DOHH2 (cell line): ENCODE measurements around the gene DHX58.

Experiments
- H3F3A ChIP-seq: fragments of 200-600 bp; sonication (generic), shearing (Covaris generic); 2 replicates; pipeline ENCODE4 v1.6.0; 2016; ENCODE audit warnings: antibody characterized with exemption, mild to moderate bottlenecking; ENCODE audit not compliant: control insufficient read depth, insufficient read depth
- H3K27ac ChIP-seq: fragments of 200-600 bp; sonication (generic); 2 replicates; pipeline ENCODE4 v1.5.1; 2014; ENCODE audit warnings: low read depth, mild to moderate bottlenecking, low read length, moderate library complexity
- H3K27me3 ChIP-seq: fragments of 200-600 bp; sonication (generic); 2 replicates; pipeline ENCODE4 v1.6.1; 2014; ENCODE audit warnings: mild to moderate bottlenecking, low read length, mixed read lengths; ENCODE audit not compliant: control insufficient read depth
- H3K36me3 ChIP-seq: fragments of 200-600 bp; sonication (generic); 2 replicates; pipeline ENCODE4 v1.6.1; 2014; ENCODE audit warnings: mild to moderate bottlenecking, low read length, moderate library complexity, mixed read lengths; ENCODE audit not compliant: control insufficient read depth
- H3K4me1 ChIP-seq: fragments of 200-600 bp; sonication (generic); 2 replicates; pipeline ENCODE4 v1.6.1; 2014; ENCODE audit warnings: mild to moderate bottlenecking, low read length, mixed read lengths; ENCODE audit not compliant: control insufficient read depth
- H3K4me2 ChIP-seq: fragments of 200-600 bp; sonication (generic); 2 replicates; pipeline ENCODE4 v1.6.0; 2014; ENCODE audit warnings: mild to moderate bottlenecking, low read length, moderate library complexity
- H3K4me3 ChIP-seq: fragments of 200-600 bp; sonication (generic); 2 replicates; pipeline ENCODE4 v1.5.1; 2014; ENCODE audit warnings: mild to moderate bottlenecking, low read length, mixed read lengths
- H3K79me2 ChIP-seq: fragments of 200-600 bp; sonication (generic); 2 replicates; pipeline ENCODE4 v1.6.1; 2014; ENCODE audit warnings: mild to moderate bottlenecking, low read length, mixed read lengths; ENCODE audit not compliant: control insufficient read depth
- H3K9me2 ChIP-seq: fragments of 200-600 bp; sonication (generic); replicated peaks from 2 replicates; pipeline ENCODE4 v1.6.1; 2014; ENCODE audit warnings: mild to moderate bottlenecking, low read length, mixed read lengths; ENCODE audit not compliant: control insufficient read depth
- H3K9me3 ChIP-seq: fragments of 200-600 bp; sonication (generic); 2 replicates; pipeline ENCODE4 v1.6.1; 2014; ENCODE audit warnings: antibody characterized with exemption, low read length, mixed read lengths; ENCODE audit not compliant: control insufficient read depth, insufficient read depth
- H4K20me1 ChIP-seq: fragments of 200-600 bp; sonication (generic); 2 replicates; pipeline ENCODE4 v1.6.0; 2014; ENCODE audit warnings: low read depth, mild to moderate bottlenecking, antibody characterized with exemption, low read length, moderate library complexity; ENCODE audit not compliant: control insufficient read depth, insufficient read depth
- CTCF ChIP-seq: fragments of 200-600 bp; sonication (generic); IDR thresholded peaks from one replicate; pipeline ENCODE4 v1.5.1; 2014; ENCODE audit warnings: antibody characterized with exemption, mild to moderate bottlenecking, low read depth, low read length; ENCODE audit not compliant: poor library complexity, severe bottlenecking
- EZH2phosphoT487 ChIP-seq: fragments of 200-600 bp; sonication (generic); IDR thresholded peaks from 2 replicates; pipeline ENCODE4 v1.6.1; 2017; ENCODE audit warnings: borderline replicate concordance, mild to moderate bottlenecking, antibody characterized with exemption, low read length, moderate library complexity, mixed read lengths

Gene DHX58

DNA sequence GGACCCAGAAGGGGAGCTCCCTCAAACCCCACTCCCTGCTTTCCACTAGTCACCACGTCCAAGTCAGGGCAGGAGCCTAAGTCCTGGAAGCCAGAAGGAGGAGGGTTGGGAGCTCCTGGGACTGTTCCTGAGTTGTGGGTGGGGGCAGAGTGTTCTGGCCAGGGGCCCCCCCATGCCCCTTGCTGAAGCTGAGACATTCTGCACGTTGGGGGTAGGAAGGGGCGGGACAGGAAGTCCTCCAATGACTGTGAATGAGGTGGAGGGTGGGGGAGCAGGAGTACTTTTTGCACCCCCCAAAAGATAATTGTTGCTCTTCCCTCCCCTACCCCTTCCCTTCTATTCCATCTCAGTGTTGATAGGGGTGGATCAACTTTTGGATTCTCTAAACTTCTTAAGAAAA, 40.7 kb downstream of the DHX58 start:
- H3K9me3 ChIP-seq, result no peaks in the 10 kb centered on the region
- H3K27ac ChIP-seq, result no peak overlapping the region
- H4K20me1 ChIP-seq, result no peaks in the 10 kb centered on the region
- H3K4me2 ChIP-seq, result no peak overlapping the region
- H3K36me3 ChIP-seq, result no peaks in the 10 kb centered on the region
- no peaks in the 10 kb centered on the region for H3K79me2 ChIP-seq
- peaks cover 44% of the 10 kb centered on the region for H3K27me3 ChIP-seq
- no peaks in the 10 kb centered on the region for H3F3A ChIP-seq
- no peak overlapping the region for H3K4me3 ChIP-seq
- TF ChIP-seq EZH2phosphoT487 (no peak), CTCF (no peak)
- no peaks in the 10 kb centered on the region for H3K9me2 ChIP-seq
- peaks cover 9% of the 10 kb centered on the region; the same call in 1 of the 2 replicates for H3K4me1 ChIP-seq

DNA sequence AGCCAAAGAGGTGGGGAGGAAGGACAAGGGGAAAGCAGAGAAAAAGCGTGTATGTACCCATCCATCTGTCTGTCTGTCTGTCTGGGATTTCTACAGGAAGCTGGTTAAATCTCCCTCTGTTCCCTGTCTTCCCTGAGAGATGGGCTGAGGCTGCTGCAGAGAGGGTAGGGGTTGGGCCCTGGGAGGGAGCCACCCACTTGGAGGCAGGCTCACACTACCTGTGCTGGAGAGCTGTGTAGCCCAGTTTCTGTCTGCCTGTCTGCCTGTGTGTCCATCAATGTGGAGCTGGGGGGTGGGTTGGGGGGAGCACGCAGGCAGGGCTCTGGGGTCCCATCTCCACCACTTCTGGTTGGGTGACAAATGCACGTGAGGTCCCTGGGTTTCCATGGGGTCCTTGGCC, 43.5 kb downstream of the DHX58 start:
- H3K4me2 ChIP-seq, result no peak overlapping the region
- peaks cover 44% of the 10 kb centered on the region for H3K27me3 ChIP-seq
- H4K20me1 ChIP-seq, result no peaks in the 10 kb centered on the region
- peaks cover 13% of the 10 kb centered on the region for H3K4me1 ChIP-seq
- no peaks in the 10 kb centered on the region for H3K36me3 ChIP-seq
- no peaks in the 10 kb centered on the region for H3K9me3 ChIP-seq
- TF ChIP-seq EZH2phosphoT487 (no peak), CTCF (no peak)
- H3K27ac ChIP-seq, result no peak overlapping the region
- H3K4me3 ChIP-seq, result no peak overlapping the region
- H3K79me2 ChIP-seq, result no peaks in the 10 kb centered on the region
- H3K9me2 ChIP-seq, result no peaks in the 10 kb centered on the region
- no peaks in the 10 kb centered on the region for H3F3A ChIP-seq

DNA sequence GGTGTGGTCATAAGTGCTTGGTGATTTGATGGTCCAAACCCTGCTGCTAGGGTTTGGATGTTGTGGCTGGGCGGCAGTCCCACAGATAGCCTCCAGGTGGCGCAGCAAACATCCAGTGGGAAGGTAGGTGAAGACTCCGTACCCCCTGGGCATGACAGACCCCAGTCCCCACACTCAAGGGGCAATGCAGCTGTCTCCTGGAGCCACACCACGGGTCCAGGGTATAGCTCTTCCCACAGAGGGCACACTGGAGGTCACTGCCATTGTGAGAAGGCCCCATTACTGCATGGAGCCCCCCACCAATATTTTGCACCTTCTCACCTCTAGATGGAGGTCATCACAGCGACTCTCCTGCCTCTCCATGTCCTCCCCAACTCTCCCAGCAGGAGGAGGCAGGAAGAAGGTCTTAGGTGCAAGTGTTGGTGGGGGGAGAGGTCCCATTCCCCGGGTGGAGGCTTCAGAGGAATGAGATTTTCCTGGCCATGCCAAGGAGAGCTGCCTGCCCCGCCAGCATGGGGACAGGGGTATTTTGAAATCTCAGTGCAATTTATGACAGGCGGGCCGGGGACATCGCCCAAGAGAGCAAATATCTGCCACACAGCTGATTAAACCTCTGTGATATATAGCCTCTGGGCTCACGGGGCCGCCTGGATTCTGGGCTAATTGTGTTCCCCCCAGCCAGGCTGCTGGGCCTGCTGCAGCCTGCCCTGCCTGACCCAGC, 45.0 kb downstream of the DHX58 start:
- H3K36me3 ChIP-seq, result no peaks in the 10 kb centered on the region
- no peak overlapping the region for H3K4me3 ChIP-seq
- TF ChIP-seq EZH2phosphoT487 (no peak), CTCF (peak; percentile 100)
- no peaks in the 10 kb centered on the region for H3K9me3 ChIP-seq
- H3K4me1 ChIP-seq, result peaks cover 21% of the 10 kb centered on the region
- H3K9me2 ChIP-seq, result no peaks in the 10 kb centered on the region
- no peak overlapping the region for H3K27ac ChIP-seq
- H3F3A ChIP-seq, result no peaks in the 10 kb centered on the region
- peaks cover 39% of the 10 kb centered on the region for H3K27me3 ChIP-seq
- no peaks in the 10 kb centered on the region for H3K79me2 ChIP-seq
- H3K4me2 ChIP-seq, result no peak overlapping the region
- H4K20me1 ChIP-seq, result no peaks in the 10 kb centered on the region
